HepG2 (cell line): ENCODE data around the gene DAAM2.

Experiments
- ARID4A ChIP-seq: sonication (generic); formaldehyde crosslinking; IDR thresholded peaks from 2 replicates; pipeline ENCODE4 v1.5.0; 2020; ENCODE audit warnings: mild to moderate bottlenecking, missing genetic modification reagents, borderline replicate concordance
- TAF1 ChIP-seq: sonication (generic); formaldehyde crosslinking; IDR thresholded peaks from 2 replicates; pipeline ENCODE4 v1.4.0; 2020; ENCODE audit warnings: missing genetic modification reagents
- ZBTB34 ChIP-seq: sonication (generic); formaldehyde crosslinking; IDR thresholded peaks from 2 replicates; pipeline ENCODE4 v1.8.0; 2022; ENCODE audit warnings: mild to moderate bottlenecking, missing genetic modification reagents
- ZNF282 ChIP-seq: fragments of 450-650 bp; IDR thresholded peaks from 2 replicates; pipeline ENCODE4 v1.6.1; 2018; ENCODE audit not compliant: partially characterized antibody

- no peak for TF ChIP-seq TAF1
- TF ChIP-seq ZBTB34 (CRISPR knock-in tag), result no peak
- TF ChIP-seq ARID4A (CRISPR knock-in tag), result no peak
- TF ChIP-seq ZNF282, result no peak
Measured at GRCh38 chr6:39804466-39805065, 12.4 kb downstream of the DAAM2 start.
